ENCODE data around the gene MRPL14.

The MRPL14 gene

GRCh38 chr6:44105993-44106740, 21.1 kb downstream of the MRPL14 start:
- H2AFZ ChIP-seq (ENCODE audit: low read length), result no peak overlapping the region
- no peak for DNase-seq
- H3K4me1 ChIP-seq (ENCODE audit: low read length), result peaks cover 22% of the 10 kb centered on the region
- no peaks in the 10 kb centered on the region for H3K9me2 ChIP-seq (replicated peaks; ENCODE audit: insufficient read depth, low read length)
- H3K9ac ChIP-seq (ENCODE audit: low read length), result no peak overlapping the region
- H3K27me3 ChIP-seq (replicated peaks; ENCODE audit: insufficient read depth, low read length), result no peaks in the 10 kb centered on the region
- H3K36me3 ChIP-seq (replicated peaks; ENCODE audit: insufficient read depth, low read length), result no peaks in the 10 kb centered on the region
- TF ChIP-seq CTCF (IDR thresholded peaks at IDR 0.05; ENCODE audit: low read length), result no peak
- no peak for TF ChIP-seq EZH2phosphoT487 (IDR thresholded peaks at IDR 0.05; ENCODE audit: low read length)
- no peak for TF ChIP-seq EZH2 (optimal IDR thresholded peaks at IDR 0.05; ENCODE audit: low read depth, low read length)
- no peak overlapping the region for H3K4me3 ChIP-seq (ENCODE audit: low read length)
- peaks cover 31% of the 10 kb centered on the region for H3K79me2 ChIP-seq (ENCODE audit: low read length)
- peaks cover 15% of the 10 kb centered on the region; the same call in 1 of the 2 replicates for H3F3A ChIP-seq (ENCODE audit: insufficient read depth, low read length)
- H3K27ac ChIP-seq (ENCODE audit: low read length), result no peak overlapping the region
- no peaks in the 10 kb centered on the region for H3K9me3 ChIP-seq (replicated peaks; ENCODE audit: insufficient read depth, low read length)
- no peak overlapping the region for H3K4me2 ChIP-seq (ENCODE audit: low read depth, low read length)
- H4K20me1 ChIP-seq (ENCODE audit: insufficient read depth, low read length), result no peaks in the 10 kb centered on the region

GRCh38 chr6:44105146-44105545, 22.1 kb downstream of the MRPL14 start:
- no peaks in the 10 kb centered on the region for H3K36me3 ChIP-seq (replicated peaks; ENCODE audit: insufficient read depth, low read length)
- H4K20me1 ChIP-seq (ENCODE audit: insufficient read depth, low read length), result no peaks in the 10 kb centered on the region
- H3K9me2 ChIP-seq (replicated peaks; ENCODE audit: insufficient read depth, low read length), result no peaks in the 10 kb centered on the region
- no peak for TF ChIP-seq EZH2phosphoT487 (IDR thresholded peaks at IDR 0.05; ENCODE audit: low read length)
- no peak for TF ChIP-seq EZH2 (optimal IDR thresholded peaks at IDR 0.05; ENCODE audit: low read depth, low read length)
- TF ChIP-seq CTCF (IDR thresholded peaks at IDR 0.05; ENCODE audit: low read length), result no peak
- H3K9me3 ChIP-seq (replicated peaks; ENCODE audit: insufficient read depth, low read length), result no peaks in the 10 kb centered on the region
- H3F3A ChIP-seq (ENCODE audit: insufficient read depth, low read length), result peaks cover 7% of the 10 kb centered on the region; the same call in 1 of the 2 replicates
- no peak for DNase-seq
- peaks cover 11% of the 10 kb centered on the region for H3K4me1 ChIP-seq (ENCODE audit: low read length)
- H3K4me2 ChIP-seq (ENCODE audit: low read depth, low read length), result no peak overlapping the region
- no peak overlapping the region for H3K9ac ChIP-seq (ENCODE audit: low read length)
- no peak overlapping the region for H3K27ac ChIP-seq (ENCODE audit: low read length)
- H3K79me2 ChIP-seq (ENCODE audit: low read length), result peaks cover 23% of the 10 kb centered on the region
- H3K27me3 ChIP-seq (replicated peaks; ENCODE audit: insufficient read depth, low read length), result no peaks in the 10 kb centered on the region
- no peak overlapping the region for H3K4me3 ChIP-seq (ENCODE audit: low read length)
- no peak overlapping the region for H2AFZ ChIP-seq (ENCODE audit: low read length)

GRCh38 chr6:44104481-44105021, 22.7 kb downstream of the MRPL14 start:
- H3K4me3 ChIP-seq (ENCODE audit: low read length), result no peak overlapping the region
- H3K9me3 ChIP-seq (replicated peaks; ENCODE audit: insufficient read depth, low read length), result no peaks in the 10 kb centered on the region
- no peak overlapping the region for H3K27ac ChIP-seq (ENCODE audit: low read length)
- H3K36me3 ChIP-seq (replicated peaks; ENCODE audit: insufficient read depth, low read length), result no peaks in the 10 kb centered on the region
- peaks cover under 1% of the 10 kb centered on the region; the same call in 1 of the 2 replicates for H3F3A ChIP-seq (ENCODE audit: insufficient read depth, low read length)
- peaks cover 17% of the 10 kb centered on the region for H3K79me2 ChIP-seq (ENCODE audit: low read length)
- H4K20me1 ChIP-seq (ENCODE audit: insufficient read depth, low read length), result no peaks in the 10 kb centered on the region
- H3K9me2 ChIP-seq (replicated peaks; ENCODE audit: insufficient read depth, low read length), result no peaks in the 10 kb centered on the region
- H3K9ac ChIP-seq (ENCODE audit: low read length), result no peak overlapping the region
- H3K4me1 ChIP-seq (ENCODE audit: low read length), result peaks cover 5% of the 10 kb centered on the region
- TF ChIP-seq EZH2phosphoT487 (IDR thresholded peaks at IDR 0.05; ENCODE audit: low read length) (no peak), EZH2 (optimal IDR thresholded peaks at IDR 0.05; ENCODE audit: low read depth, low read length) (no peak), CTCF (IDR thresholded peaks at IDR 0.05; ENCODE audit: low read length) (no peak)
- DNase-seq, result no peak
- no peak overlapping the region for H3K4me2 ChIP-seq (ENCODE audit: low read depth, low read length)
- no peak overlapping the region for H2AFZ ChIP-seq (ENCODE audit: low read length)
- H3K27me3 ChIP-seq (replicated peaks; ENCODE audit: insufficient read depth, low read length), result no peaks in the 10 kb centered on the region

All from MM.1S (cell line).